ENCODE data around the gene SYNGR1.
"Not testable (repeated sequence)": the region's sequence is repeated elsewhere in the genome, so short reads cannot be mapped to it uniquely, and the experiment has no call there.

Gene SYNGR1

DNA sequence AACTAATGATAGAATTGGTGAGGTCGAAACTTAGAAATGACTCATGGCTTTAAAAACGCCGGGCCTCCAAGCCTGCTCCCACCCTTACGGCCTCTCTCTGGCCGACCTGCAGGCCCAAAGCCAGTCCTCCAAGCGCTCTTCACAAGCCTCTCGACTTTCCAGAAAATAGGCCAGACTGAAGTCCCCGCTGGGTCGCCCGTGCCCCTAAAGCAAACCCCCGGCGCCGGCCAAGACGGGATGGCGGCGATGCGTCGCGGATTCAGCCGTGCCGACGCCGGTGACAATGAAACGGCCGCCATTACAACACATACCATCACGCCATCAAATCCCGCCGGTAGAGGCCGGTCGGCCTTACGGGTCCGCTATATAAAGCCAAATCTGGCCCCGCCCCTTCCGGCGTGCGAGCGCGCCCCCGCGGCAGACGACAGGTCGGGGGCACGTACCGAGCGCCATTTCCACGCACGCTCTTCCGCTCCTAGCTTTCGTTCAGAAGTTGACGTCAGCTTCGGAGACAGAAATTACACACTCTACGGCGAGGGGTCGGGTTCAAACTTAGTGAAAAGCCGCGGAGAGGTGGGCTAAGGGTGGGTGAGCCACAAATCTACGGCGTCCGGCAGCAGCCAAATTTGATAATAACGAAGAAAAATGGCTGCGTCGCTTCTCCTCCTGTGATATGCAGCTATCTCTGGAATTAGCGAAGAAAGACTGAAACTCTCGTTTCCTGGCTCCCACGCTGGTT, 30.3 kb upstream of the SYNGR1 start, which contains the start of gene RPL3:
Gene RPL3 (minus strand): TSS at position 340 of the 739 bp plus-strand sequence. CDS start 26 bp downstream, at position 314.
- H3K4ac ChIP-seq (ENCODE audit: low read length): no peak within 1 kb of the TSS
- H2BK12ac ChIP-seq (ENCODE audit: low read length): no peak within 1 kb of the TSS
- peak within 1 kb of the TSS; percentile 96 for H3K18ac ChIP-seq (ENCODE audit: low read length)
- no CpG with 5 or more reads among the region's 65 CpGs for WGBS, 2 donors (ENCODE audit: extremely low coverage in 2 of 2, insufficient read length in 2 of 2, insufficient replicate concordance in 1 of 2)
- H3K23ac ChIP-seq (ENCODE audit: low read depth, low read length, poor library complexity): peak within 1 kb of the TSS; percentile 94
- no peaks in the 10 kb centered on the region for H3K9me3 ChIP-seq (replicated peaks in 1 of 2; ENCODE audit: control insufficient read depth in 2 of 2, insufficient read depth in 1 of 2, low read depth in 1 of 2, low read length in 2 of 2)
- peak within 1 kb of the TSS; percentile 74 to 88 for H3K4me3 ChIP-seq (ENCODE audit: low read length in 2 of 2)
- H2AK5ac ChIP-seq (ENCODE audit: low read depth, low read length): peak within 1 kb of the TSS; percentile 79
- DNase-seq (ENCODE audit: low spot score): peak; percentile 97
- peak within 1 kb of the TSS; percentile 43 for H3K14ac ChIP-seq (ENCODE audit: low read length)
- H3K36me3 ChIP-seq (replicated peaks in 1 of 2; ENCODE audit: control insufficient read depth in 2 of 2, insufficient read depth in 2 of 2, low read length in 2 of 2): peaks cover 32 to 44% of the 10 kb centered on the region in 2 donors
- H3K4me1 ChIP-seq (ENCODE audit: control insufficient read depth in 2 of 2, insufficient read depth in 1 of 2, low read depth in 1 of 2, low read length in 2 of 2): peaks cover 17 to 28% of the 10 kb centered on the region in 2 donors
- peak within 1 kb of the TSS; percentile 26 for H2BK120ac ChIP-seq (ENCODE audit: low read depth, low read length)
- H2BK15ac ChIP-seq (ENCODE audit: low read length): no peak within 1 kb of the TSS
- H2AFZ ChIP-seq (ENCODE audit: low read length): peak within 1 kb of the TSS; percentile 88
- H3K79me1 ChIP-seq (ENCODE audit: low read depth, low read length): peaks cover 11% of the 10 kb centered on the region
- peak within 1 kb of the TSS; percentile 95 for H3K9ac ChIP-seq (ENCODE audit: low read depth, low read length, poor library complexity)
- H3K27me3 ChIP-seq (ENCODE audit: control insufficient read depth in 3 of 3, insufficient read depth in 3 of 3, low read depth in 1 of 3, low read length in 3 of 3): no peaks in the 10 kb centered on the region
- H3K27ac ChIP-seq (replicated peaks; ENCODE audit: low read length): peak within 1 kb of the TSS; percentile 96
- peak within 1 kb of the TSS; percentile 93 for H2BK5ac ChIP-seq (ENCODE audit: low read length)
- H3K4me2 ChIP-seq (ENCODE audit: insufficient read depth, low read length, poor library complexity, severe bottlenecking): peak within 1 kb of the TSS; percentile 78
- no peak within 1 kb of the TSS for H4K8ac ChIP-seq (ENCODE audit: low read depth, low read length)
- no peak within 1 kb of the TSS for H4K91ac ChIP-seq (ENCODE audit: low read depth, low read length, poor library complexity)

DNA sequence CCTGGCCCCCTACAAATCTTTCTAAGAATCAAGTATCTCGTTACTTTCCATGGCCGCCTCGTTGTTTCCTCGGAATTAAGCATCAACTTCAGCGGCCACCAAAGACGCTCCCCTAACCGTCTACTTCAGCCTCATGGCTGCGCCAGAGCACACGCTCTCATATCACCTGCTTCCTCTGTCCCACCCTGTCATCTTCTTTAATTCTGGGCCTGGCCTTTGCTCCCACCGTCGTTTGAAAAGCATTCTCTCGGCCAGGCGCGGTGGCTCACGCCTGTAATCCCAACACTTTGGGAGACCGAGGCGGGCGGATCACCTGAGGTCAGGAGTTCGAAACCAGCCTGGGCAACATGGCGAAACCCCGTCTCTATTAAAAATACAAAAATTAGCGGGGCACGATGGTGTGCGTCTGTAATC, 29.2 kb upstream of the SYNGR1 start:
- H3K27ac ChIP-seq (replicated peaks; ENCODE audit: low read length): peak overlapping the region; percentile 20
- not testable (repeated sequence) for H2AK5ac ChIP-seq (ENCODE audit: low read depth, low read length); H3K4ac ChIP-seq (ENCODE audit: low read length); H3K79me1 ChIP-seq (ENCODE audit: low read depth, low read length); H2AFZ ChIP-seq (ENCODE audit: low read length); H3K14ac ChIP-seq (ENCODE audit: low read length); H2BK5ac ChIP-seq (ENCODE audit: low read length); H4K8ac ChIP-seq (ENCODE audit: low read depth, low read length); H3K9me3 ChIP-seq (replicated peaks in 1 of 2; ENCODE audit: control insufficient read depth in 2 of 2, insufficient read depth in 1 of 2, low read depth in 1 of 2, low read length in 2 of 2); H3K9ac ChIP-seq (ENCODE audit: low read depth, low read length, poor library complexity); H3K27me3 ChIP-seq (ENCODE audit: control insufficient read depth in 3 of 3, insufficient read depth in 3 of 3, low read depth in 1 of 3, low read length in 3 of 3); H4K91ac ChIP-seq (ENCODE audit: low read depth, low read length, poor library complexity); H3K18ac ChIP-seq (ENCODE audit: low read length); H3K23ac ChIP-seq (ENCODE audit: low read depth, low read length, poor library complexity); H2BK12ac ChIP-seq (ENCODE audit: low read length); H2BK15ac ChIP-seq (ENCODE audit: low read length); DNase-seq (ENCODE audit: low spot score); H3K4me2 ChIP-seq (ENCODE audit: insufficient read depth, low read length, poor library complexity, severe bottlenecking); H2BK120ac ChIP-seq (ENCODE audit: low read depth, low read length)
- H3K36me3 ChIP-seq (replicated peaks in 1 of 2; ENCODE audit: control insufficient read depth in 2 of 2, insufficient read depth in 2 of 2, low read length in 2 of 2): peaks cover 20 to 32% of the 10 kb centered on the region in 2 donors
- WGBS, 2 donors (ENCODE audit: extremely low coverage in 2 of 2, insufficient read length in 2 of 2, insufficient replicate concordance in 1 of 2): no CpG with 5 or more reads among the region's 24 CpGs
- H3K4me3 ChIP-seq (ENCODE audit: low read length in 2 of 2): peak overlapping the region in 1 of 2 donors; percentile 74
- peaks cover 14 to 26% of the 10 kb centered on the region in 2 donors for H3K4me1 ChIP-seq (ENCODE audit: control insufficient read depth in 2 of 2, insufficient read depth in 1 of 2, low read depth in 1 of 2, low read length in 2 of 2)

DNA sequence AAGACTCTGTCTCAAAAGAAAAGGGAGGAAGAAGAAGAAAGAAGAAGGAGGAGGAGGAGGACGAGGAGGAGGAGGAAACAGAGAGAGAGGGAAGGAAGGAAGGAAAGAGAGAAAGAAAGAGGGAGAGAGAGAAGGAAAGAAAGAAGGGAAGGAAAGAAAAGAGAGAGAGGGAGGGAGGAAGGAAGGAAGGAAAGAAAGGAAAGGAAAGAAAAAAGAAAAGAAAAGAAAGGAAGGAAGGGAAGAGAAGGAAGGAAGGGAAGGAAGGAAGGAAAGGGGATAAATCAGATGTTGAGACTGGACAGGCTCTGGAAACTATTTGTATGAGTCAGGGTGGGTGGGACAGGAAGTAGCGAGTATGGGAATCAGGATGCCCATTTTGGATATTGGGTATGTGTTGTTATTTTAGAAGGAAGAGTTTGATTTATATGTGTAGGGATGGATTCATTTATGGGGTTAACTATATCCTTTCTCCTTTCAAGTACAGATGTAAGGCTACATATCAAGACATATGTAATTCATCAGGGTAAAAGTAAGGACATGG, 24.3 kb upstream of the SYNGR1 start:
- Histone ChIP-seq H3K27ac (replicated peaks; ENCODE audit: low read length) (no peak overlapping the region), H2BK120ac (ENCODE audit: low read depth, low read length) (no peak overlapping the region), H4K8ac (ENCODE audit: low read depth, low read length) (no peak overlapping the region), H3K14ac (ENCODE audit: low read length) (no peak overlapping the region), H2BK5ac (ENCODE audit: low read length) (no peak overlapping the region), H3K9me3 (replicated peaks in 1 of 2; ENCODE audit: control insufficient read depth in 2 of 2, insufficient read depth in 1 of 2, low read depth in 1 of 2, low read length in 2 of 2) (no peaks in the 10 kb centered on the region), H3K79me1 (ENCODE audit: low read depth, low read length) (no peaks in the 10 kb centered on the region), H3K4ac (ENCODE audit: low read length) (no peak overlapping the region), H2AFZ (ENCODE audit: low read length) (no peak overlapping the region), H3K18ac (ENCODE audit: low read length) (no peak overlapping the region), H3K23ac (ENCODE audit: low read depth, low read length, poor library complexity) (no peak overlapping the region), H3K36me3 (replicated peaks in 1 of 2; ENCODE audit: control insufficient read depth in 2 of 2, insufficient read depth in 2 of 2, low read length in 2 of 2) (no peaks in the 10 kb centered on the region), H3K27me3 (ENCODE audit: control insufficient read depth in 3 of 3, insufficient read depth in 3 of 3, low read depth in 1 of 3, low read length in 3 of 3) (no peaks in the 10 kb centered on the region), H4K91ac (ENCODE audit: low read depth, low read length, poor library complexity) (no peak overlapping the region), H2BK15ac (ENCODE audit: low read length) (no peak overlapping the region), H3K4me3 (ENCODE audit: low read length in 2 of 2) (no peak overlapping the region), H3K9ac (ENCODE audit: low read depth, low read length, poor library complexity) (no peak overlapping the region), H3K4me2 (ENCODE audit: insufficient read depth, low read length, poor library complexity, severe bottlenecking) (no peak overlapping the region), H2AK5ac (ENCODE audit: low read depth, low read length) (no peak overlapping the region), H3K4me1 (ENCODE audit: control insufficient read depth in 2 of 2, insufficient read depth in 1 of 2, low read depth in 1 of 2, low read length in 2 of 2) (peaks cover 2 to 6% of the 10 kb centered on the region in 2 donors), H2BK12ac (ENCODE audit: low read length) (no peak overlapping the region)
- no peak for DNase-seq (ENCODE audit: low spot score)
- WGBS, 2 donors (ENCODE audit: extremely low coverage in 2 of 2, insufficient read length in 2 of 2, insufficient replicate concordance in 1 of 2): 100% methylated on average over 1 of the region's 2 CpGs; no CpG with 5 or more reads in 1 of the 2 donors

DNA sequence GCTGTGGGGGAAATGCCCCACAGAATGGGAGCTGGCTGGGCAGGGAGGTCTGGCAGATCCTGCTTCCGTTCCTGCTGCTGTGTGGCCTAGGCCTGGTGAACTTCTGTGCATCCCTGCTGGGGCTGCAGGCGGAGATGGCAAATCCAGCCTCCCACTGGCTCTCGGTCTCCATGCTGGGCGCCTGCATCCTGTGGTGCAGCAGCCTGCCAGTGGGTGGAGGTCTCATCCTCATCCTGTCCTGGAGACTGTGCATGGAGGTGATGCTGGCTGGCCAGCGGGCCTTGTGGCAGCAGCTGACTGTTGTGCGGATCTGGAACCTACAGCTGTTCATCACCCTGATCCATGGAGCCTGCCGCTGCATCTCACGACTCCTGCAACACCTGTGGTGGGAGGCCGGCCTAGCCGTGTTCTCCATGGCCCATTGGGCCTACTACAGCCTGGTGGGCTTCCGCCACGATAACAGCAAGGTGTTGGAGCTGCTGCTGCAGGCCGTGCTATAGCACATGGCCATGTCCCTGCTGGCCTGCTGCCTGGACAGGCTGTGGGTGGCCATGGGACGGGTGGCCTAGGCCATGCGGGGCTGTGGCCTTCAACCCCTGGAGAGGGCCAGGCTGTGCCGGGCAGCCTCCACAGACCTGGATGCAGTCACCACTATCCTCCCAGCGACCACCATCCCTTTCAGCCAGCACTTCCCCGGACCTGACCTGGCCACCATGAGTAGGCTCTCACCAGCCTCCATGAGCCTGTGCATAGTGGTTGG, 21.6 kb upstream of the SYNGR1 start:
- H3K79me1 ChIP-seq (ENCODE audit: low read depth, low read length): no peaks in the 10 kb centered on the region
- H3K4me1 ChIP-seq (ENCODE audit: control insufficient read depth in 2 of 2, insufficient read depth in 1 of 2, low read depth in 1 of 2, low read length in 2 of 2): peaks cover 2 to 6% of the 10 kb centered on the region in 2 donors
- no CpG with 5 or more reads among the region's 18 CpGs for WGBS, 2 donors (ENCODE audit: extremely low coverage in 2 of 2, insufficient read length in 2 of 2, insufficient replicate concordance in 1 of 2)
- H3K4me3 ChIP-seq (ENCODE audit: low read length in 2 of 2): no peak overlapping the region
- H2BK5ac ChIP-seq (ENCODE audit: low read length): peak overlapping the region; percentile 49
- peak overlapping the region; percentile 36 for H3K9ac ChIP-seq (ENCODE audit: low read depth, low read length, poor library complexity)
- H3K23ac ChIP-seq (ENCODE audit: low read depth, low read length, poor library complexity): peak overlapping the region; percentile 37
- H3K27ac ChIP-seq (replicated peaks; ENCODE audit: low read length): no peak overlapping the region
- no peak overlapping the region for H2BK120ac ChIP-seq (ENCODE audit: low read depth, low read length)
- H4K91ac ChIP-seq (ENCODE audit: low read depth, low read length, poor library complexity): no peak overlapping the region
- H2AFZ ChIP-seq (ENCODE audit: low read length): no peak overlapping the region
- H4K8ac ChIP-seq (ENCODE audit: low read depth, low read length): no peak overlapping the region
- peak overlapping the region; percentile 88 for H2BK12ac ChIP-seq (ENCODE audit: low read length)
- no peaks in the 10 kb centered on the region for H3K27me3 ChIP-seq (ENCODE audit: control insufficient read depth in 3 of 3, insufficient read depth in 3 of 3, low read depth in 1 of 3, low read length in 3 of 3)
- peak overlapping the region; percentile 2 for H3K18ac ChIP-seq (ENCODE audit: low read length)
- no peak overlapping the region for H3K14ac ChIP-seq (ENCODE audit: low read length)
- no peaks in the 10 kb centered on the region for H3K9me3 ChIP-seq (replicated peaks in 1 of 2; ENCODE audit: control insufficient read depth in 2 of 2, insufficient read depth in 1 of 2, low read depth in 1 of 2, low read length in 2 of 2)
- no peaks in the 10 kb centered on the region for H3K36me3 ChIP-seq (replicated peaks in 1 of 2; ENCODE audit: control insufficient read depth in 2 of 2, insufficient read depth in 2 of 2, low read length in 2 of 2)
- no peak overlapping the region for H3K4me2 ChIP-seq (ENCODE audit: insufficient read depth, low read length, poor library complexity, severe bottlenecking)
- H2AK5ac ChIP-seq (ENCODE audit: low read depth, low read length): peak overlapping the region; percentile 27
- no peak overlapping the region for H2BK15ac ChIP-seq (ENCODE audit: low read length)
- no peak overlapping the region for H3K4ac ChIP-seq (ENCODE audit: low read length)
- no peak for DNase-seq (ENCODE audit: low spot score)
